IPS-20b (cell line): Measurements from ENCODE around the gene PLXDC2.

Experiments used
- H3K27ac ChIP-seq: one replicate; pipeline ENCODE4 v1.5.1; 2013; ENCODE audit warnings: low read length
- H3K27me3 ChIP-seq: 2 replicates; pipeline ENCODE4 v1.6.1; 2013; ENCODE audit warnings: mild to moderate bottlenecking, low read length, inconsistent platforms; ENCODE audit not compliant: insufficient read depth
- H3K36me3 ChIP-seq: 2 replicates; pipeline ENCODE4 v1.6.1; 2013; ENCODE audit warnings: low read depth, mild to moderate bottlenecking, inconsistent platforms, low read length, moderate library complexity; ENCODE audit not compliant: insufficient read depth
- H3K4me1 ChIP-seq: 2 replicates; pipeline ENCODE4 v1.6.1; 2013; ENCODE audit warnings: mild to moderate bottlenecking, control low read depth, inconsistent platforms, low read length, moderate library complexity; ENCODE audit not compliant: insufficient read depth
- H3K4me3 ChIP-seq: 2 replicates; pipeline ENCODE4 v1.5.1; 2013; ENCODE audit warnings: mild to moderate bottlenecking, low read length, inconsistent platforms
- H3K9ac ChIP-seq: 2 replicates; pipeline ENCODE4 v1.6.1; 2013; ENCODE audit warnings: low read depth, mild to moderate bottlenecking, inconsistent platforms, low read length, moderate library complexity
- H3K9me3 ChIP-seq: 2 replicates; pipeline ENCODE4 v1.6.1; 2013; ENCODE audit warnings: mild to moderate bottlenecking, low read depth, low read length, inconsistent platforms; ENCODE audit not compliant: insufficient read depth

Gene PLXDC2

DNA sequence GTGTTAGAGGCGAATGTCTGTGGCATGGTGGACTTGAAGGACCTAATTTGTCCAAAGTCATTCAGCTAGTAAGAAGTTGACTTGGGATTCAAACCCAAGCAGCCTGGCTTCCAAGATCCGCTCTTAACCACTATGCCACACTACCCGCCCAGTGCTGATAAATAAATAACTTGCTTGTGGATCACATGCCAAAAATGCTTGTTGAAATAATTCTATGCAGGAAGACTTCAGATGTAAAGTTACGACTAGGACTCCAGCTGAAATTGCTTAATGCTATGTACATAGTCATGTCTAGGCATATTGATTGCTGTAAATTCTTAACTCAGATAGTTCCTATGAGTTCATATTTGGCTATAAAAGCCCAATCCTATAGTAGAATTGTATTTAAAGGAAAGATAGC lies 76.0 kb downstream of the PLXDC2 start:
- H3K36me3 ChIP-seq: no peaks in the 10 kb centered on the region
- no peak overlapping the region for H3K9ac ChIP-seq
- H3K4me1 ChIP-seq: peaks cover 16% of the 10 kb centered on the region
- no peaks in the 10 kb centered on the region for H3K9me3 ChIP-seq
- no peak overlapping the region for H3K4me3 ChIP-seq
- no peak overlapping the region for H3K27ac ChIP-seq
- H3K27me3 ChIP-seq: no peaks in the 10 kb centered on the region

DNA sequence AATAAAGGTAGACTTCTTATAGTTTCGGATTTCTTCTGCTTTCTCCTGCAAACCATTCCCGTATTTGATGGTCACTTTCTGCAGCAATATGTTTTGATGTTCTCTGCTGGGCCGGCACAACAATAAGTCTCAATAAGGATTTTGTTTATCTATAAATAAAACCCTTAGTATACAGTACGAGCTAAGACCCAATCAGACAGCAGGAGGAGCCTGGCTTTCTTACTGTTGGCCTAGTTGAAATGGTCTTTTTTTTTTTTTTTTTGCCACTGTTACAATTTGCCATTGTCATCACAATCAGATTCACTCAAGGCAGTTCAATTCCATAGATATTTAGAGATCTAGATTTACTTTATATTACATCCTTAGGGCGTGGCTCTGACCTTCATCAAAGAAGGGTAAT lies 76.4 kb downstream of the PLXDC2 start:
- no peaks in the 10 kb centered on the region for H3K9me3 ChIP-seq
- no peak overlapping the region for H3K4me3 ChIP-seq
- H3K36me3 ChIP-seq: no peaks in the 10 kb centered on the region
- H3K9ac ChIP-seq: no peak overlapping the region
- no peaks in the 10 kb centered on the region for H3K27me3 ChIP-seq
- H3K27ac ChIP-seq: no peak overlapping the region
- peaks cover 16% of the 10 kb centered on the region for H3K4me1 ChIP-seq

DNA sequence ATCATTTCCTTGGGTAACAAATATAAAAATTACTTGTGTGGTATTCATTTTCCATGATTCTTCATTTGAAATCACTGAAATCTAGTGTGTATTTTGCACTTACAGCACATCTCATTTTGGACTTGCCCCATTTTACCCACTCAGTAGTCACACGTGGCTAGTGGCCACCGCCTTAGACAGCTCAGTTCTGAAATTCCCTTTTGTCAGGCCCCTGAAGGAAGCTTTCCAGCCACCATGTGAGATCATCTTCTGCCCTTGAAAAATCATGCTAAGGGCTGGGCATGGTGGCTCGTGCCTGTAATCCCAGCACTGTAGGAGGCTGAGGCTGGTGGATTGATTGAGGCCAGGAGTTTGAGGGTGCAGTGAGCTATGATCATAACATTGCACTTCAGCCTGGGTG lies 79.3 kb downstream of the PLXDC2 start:
- Histone ChIP-seq H3K36me3 (no peaks in the 10 kb centered on the region), H3K9ac (no peak overlapping the region), H3K9me3 (no peaks in the 10 kb centered on the region), H3K27me3 (no peaks in the 10 kb centered on the region), H3K4me3 (no peak overlapping the region), H3K27ac (no peak overlapping the region), H3K4me1 (peaks cover 16% of the 10 kb centered on the region)

DNA sequence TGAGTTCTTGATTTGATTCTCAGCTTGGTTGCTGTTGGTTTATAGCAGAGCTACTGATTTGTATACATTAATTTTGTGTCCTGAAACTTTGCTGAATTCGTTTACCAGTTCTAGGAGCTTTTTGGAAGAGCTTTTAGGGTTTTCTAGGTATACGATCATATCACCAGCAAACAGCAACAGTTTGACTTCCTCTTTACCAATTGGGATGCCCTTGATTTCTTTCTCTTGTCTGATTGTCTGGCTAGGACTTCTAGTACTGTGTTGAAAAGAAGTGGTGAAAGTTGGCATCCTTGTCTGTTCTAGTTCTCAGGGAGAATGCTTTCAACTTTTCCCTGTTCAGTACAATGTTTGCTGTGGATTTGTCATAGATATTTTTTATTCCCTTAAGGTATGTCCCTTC lies 86.2 kb downstream of the PLXDC2 start:
- H3K27me3 ChIP-seq: no peaks in the 10 kb centered on the region
- no peak overlapping the region for H3K4me3 ChIP-seq
- H3K9me3 ChIP-seq: no peaks in the 10 kb centered on the region
- H3K4me1 ChIP-seq: peaks cover 5% of the 10 kb centered on the region; the same call in 1 of the 2 replicates
- no peak overlapping the region for H3K27ac ChIP-seq
- no peaks in the 10 kb centered on the region for H3K36me3 ChIP-seq
- no peak overlapping the region for H3K9ac ChIP-seq

DNA sequence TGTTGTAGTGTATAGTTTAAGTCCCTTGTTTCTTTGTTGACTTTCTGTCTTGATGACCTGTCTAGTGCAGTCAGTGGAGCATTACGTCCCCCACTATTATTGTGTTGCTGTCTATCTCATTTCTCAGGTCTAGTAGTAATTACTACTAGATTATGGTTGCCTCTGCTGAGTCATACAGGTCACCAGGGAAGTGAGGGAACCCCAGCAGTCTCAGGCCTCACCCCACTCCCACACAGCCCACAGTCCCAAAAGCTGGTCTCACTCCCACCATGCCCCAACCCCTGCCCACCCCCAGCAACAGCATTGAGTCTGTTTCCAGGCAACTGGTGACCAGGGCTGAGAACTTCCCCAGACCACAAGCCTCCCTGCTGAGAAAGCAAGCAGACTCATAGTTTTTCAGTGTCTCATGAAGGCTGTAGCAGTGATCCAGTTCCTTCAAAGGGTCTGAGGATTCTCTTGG lies 88.0 kb downstream of the PLXDC2 start:
- H3K4me3 ChIP-seq: no peak overlapping the region
- no peaks in the 10 kb centered on the region for H3K36me3 ChIP-seq
- peaks cover 8% of the 10 kb centered on the region; the same call in 1 of the 2 replicates for H3K4me1 ChIP-seq
- H3K9me3 ChIP-seq: no peaks in the 10 kb centered on the region
- H3K9ac ChIP-seq: no peak overlapping the region
- H3K27me3 ChIP-seq: no peaks in the 10 kb centered on the region
- no peak overlapping the region for H3K27ac ChIP-seq

DNA sequence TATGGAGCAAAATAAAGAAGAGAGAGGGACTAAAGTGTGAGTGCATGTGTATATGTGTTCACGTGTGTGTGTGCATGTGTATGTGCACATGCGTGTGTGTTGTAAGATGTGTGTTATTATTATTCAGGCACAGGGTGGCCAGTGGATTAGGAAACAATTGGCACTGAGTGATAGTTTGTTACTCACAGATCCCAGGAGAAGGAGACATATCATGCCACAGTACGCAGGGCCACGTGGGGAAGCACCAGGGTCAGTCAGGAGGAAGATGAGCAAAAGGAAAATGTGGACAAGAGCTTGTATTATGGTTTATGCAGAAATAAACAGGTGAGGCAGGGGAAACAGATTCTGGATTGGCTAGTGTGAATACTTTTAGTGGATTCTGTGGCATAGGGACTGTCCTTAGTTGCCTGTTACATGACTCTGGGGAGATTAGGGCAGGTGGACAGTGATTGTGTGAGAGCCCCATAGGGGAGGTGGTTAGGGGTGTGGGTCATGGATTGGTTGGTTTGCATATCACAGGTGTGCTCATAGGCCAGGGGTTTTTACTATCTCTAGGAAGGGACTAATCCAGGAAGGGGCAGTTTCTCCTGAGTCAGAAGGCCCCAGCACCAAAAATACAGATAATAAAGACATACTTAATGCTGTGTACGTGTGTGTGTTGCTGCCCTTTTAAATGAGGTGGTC lies 90.0 kb downstream of the PLXDC2 start:
- Histone ChIP-seq H3K9me3 (no peaks in the 10 kb centered on the region), H3K36me3 (no peaks in the 10 kb centered on the region), H3K27me3 (no peaks in the 10 kb centered on the region)

DNA sequence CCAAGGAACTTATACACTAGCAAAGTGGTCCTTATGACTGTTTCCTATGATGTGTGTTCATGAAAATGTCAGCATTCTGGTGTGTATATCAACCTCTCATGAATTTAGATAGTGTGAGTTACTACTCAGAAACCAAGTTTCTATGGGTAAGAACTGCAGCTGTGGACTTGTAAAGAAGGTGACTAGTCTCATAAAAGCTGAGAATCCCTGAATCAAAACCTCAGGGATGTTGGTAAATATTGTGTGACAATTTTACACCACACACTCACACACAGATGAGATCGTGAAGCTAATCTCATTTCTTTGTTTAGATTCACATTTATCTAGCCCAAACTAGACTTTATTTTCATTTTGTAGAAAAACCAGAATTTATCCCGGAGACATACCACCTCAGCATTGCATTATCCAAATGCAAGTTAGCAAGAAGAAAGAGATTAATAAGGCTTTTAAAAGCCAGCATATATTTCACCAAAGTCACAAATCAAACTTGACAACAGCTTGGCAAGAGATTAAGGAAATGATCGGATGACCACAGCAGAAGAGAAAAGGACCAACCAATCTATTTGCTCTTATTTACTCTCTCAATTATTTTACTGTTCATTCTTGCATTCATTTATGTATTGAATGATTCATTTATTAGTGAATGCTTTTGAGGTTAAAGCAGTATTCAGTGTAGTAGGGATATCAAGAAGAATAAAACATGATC lies 92.9 kb downstream of the PLXDC2 start:
- Histone ChIP-seq H3K4me3 (no peak overlapping the region), H3K27ac (no peak overlapping the region), H3K4me1 (peaks cover 8% of the 10 kb centered on the region; the same call in 1 of the 2 replicates), H3K27me3 (no peaks in the 10 kb centered on the region), H3K9me3 (no peaks in the 10 kb centered on the region), H3K9ac (no peak overlapping the region), H3K36me3 (no peaks in the 10 kb centered on the region)

More for the DNA sequence above, 90.0 kb downstream of the PLXDC2 start:
- Histone ChIP-seq H3K27ac (no peak overlapping the region), H3K9ac (no peak overlapping the region), H3K4me1 (peaks cover 8% of the 10 kb centered on the region; the same call in 1 of the 2 replicates), H3K4me3 (no peak overlapping the region)

DNA sequence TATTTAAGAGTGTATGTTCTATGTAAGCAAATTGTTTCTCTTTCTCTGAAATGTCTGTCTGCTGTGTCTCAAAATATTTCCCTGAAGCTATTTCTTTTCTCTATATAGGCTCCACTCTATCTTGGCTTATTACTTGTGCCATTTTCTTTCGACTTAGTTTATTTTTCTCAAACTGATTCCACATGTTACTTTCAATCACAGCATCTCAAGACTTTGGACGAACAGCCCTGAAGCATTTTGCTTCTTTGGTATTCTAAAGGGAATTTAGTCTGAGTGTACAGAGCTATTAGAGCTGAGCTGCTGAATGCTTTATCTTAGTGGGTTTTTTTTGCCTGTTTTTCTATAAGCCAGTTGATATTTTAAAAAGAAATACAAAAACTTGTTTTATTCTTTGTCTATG lies 95.7 kb downstream of the PLXDC2 start:
- H3K27me3 ChIP-seq: no peaks in the 10 kb centered on the region
- no peaks in the 10 kb centered on the region for H3K9me3 ChIP-seq
- no peaks in the 10 kb centered on the region for H3K36me3 ChIP-seq
- no peak overlapping the region for H3K9ac ChIP-seq
- H3K27ac ChIP-seq: no peak overlapping the region
- no peak overlapping the region for H3K4me3 ChIP-seq
- H3K4me1 ChIP-seq: peaks cover 3% of the 10 kb centered on the region; the same call in 1 of the 2 replicates

DNA sequence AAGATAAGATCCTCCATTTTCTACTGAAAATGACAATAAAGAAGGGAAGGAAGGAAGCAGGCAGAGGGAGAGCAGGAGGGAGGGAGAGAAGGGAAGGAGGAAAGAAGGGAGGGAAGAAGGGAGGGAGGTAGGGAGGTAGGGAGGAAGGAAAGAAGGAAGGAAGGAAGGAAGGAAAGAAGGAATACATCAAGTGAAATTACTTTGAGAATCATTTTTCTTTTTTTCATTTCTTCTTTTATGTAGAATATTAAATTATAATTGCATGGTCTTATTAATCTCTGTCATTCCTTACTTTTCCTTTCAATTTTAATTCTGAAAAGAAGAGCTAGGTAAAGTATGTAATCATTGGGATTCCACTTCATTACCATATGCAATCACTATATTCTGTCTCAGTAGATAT lies 97.8 kb downstream of the PLXDC2 start:
- Histone ChIP-seq H3K9me3 (no peaks in the 10 kb centered on the region), H3K9ac (no peak overlapping the region), H3K4me3 (no peak overlapping the region), H3K4me1 (peaks cover 17% of the 10 kb centered on the region), H3K36me3 (no peaks in the 10 kb centered on the region), H3K27me3 (no peaks in the 10 kb centered on the region), H3K27ac (no peak overlapping the region)

DNA sequence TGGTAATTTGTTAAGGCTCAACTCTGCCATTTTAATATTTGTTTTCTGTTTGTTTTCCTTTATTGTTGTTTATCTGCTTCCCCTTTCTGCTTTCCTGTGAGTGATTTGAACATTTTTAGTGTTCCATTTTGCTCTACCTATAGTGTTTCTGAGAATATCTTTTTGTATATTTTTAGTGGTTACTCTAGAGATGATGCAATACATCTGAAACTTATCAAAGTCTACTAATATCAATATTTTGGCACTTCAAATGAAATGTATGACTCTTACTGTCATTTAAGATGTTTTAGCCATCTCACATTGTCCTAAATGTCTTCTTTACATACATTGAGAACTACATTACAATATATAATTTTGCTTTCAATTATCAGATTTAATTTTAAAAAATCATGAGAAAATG lies 98.9 kb downstream of the PLXDC2 start:
- no peaks in the 10 kb centered on the region for H3K9me3 ChIP-seq
- H3K4me1 ChIP-seq: peaks cover 20% of the 10 kb centered on the region
- H3K27ac ChIP-seq: no peak overlapping the region
- H3K4me3 ChIP-seq: no peak overlapping the region
- no peaks in the 10 kb centered on the region for H3K36me3 ChIP-seq
- no peak overlapping the region for H3K9ac ChIP-seq
- no peaks in the 10 kb centered on the region for H3K27me3 ChIP-seq

DNA sequence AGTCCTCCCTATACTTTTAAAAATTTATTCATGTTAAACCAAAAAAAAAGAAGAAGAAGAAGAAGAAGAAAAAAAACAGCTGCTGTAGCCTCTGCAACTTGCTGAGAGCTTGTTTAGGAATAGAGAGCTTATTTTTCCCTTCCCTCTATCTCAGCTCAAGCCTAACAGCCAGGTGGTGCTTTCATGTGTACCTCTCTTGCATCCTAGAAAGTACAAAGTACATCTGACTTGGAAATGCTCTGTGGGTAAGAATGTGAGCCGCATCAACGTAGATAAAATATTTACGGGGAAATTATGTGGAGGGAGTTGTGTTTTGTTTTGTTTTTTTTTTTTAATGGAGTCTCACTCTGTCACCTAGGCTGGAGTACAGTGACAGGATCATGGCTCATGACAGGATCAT lies 99.6 kb downstream of the PLXDC2 start:
- Histone ChIP-seq H3K9me3 (no peaks in the 10 kb centered on the region), H3K27me3 (no peaks in the 10 kb centered on the region), H3K36me3 (no peaks in the 10 kb centered on the region), H3K4me1 (peaks cover 20% of the 10 kb centered on the region), H3K4me3 (no peak overlapping the region), H3K9ac (no peak overlapping the region), H3K27ac (no peak overlapping the region)
